Measurements from ENCODE around the gene TMEM247. TPM values are rescaled to one million over a fixed set of nuclear protein-coding genes. Genes with fewer than 3 reads are reported as not detected.

Gene TMEM247
- total and polyA plus RNA-seq, 2 of the 8 experiments (the other 6 are each of a cell fraction or from before 2014, with no cell fraction given) = not detected

GRCh38 chr2:46495231-46496030 lies 16.1 kb downstream of the TMEM247 start:
- no peak overlapping the region for H3K4me3 ChIP-seq (ENCODE audit: extremely low read depth in 1 of 4, insufficient read depth in 2 of 4, low read depth in 3 of 4, low read length in 4 of 4)
- peaks cover 0 to 5% (median 1%) of the 10 kb centered on the region in 4 experiments; a peak in 3 of 7 replicates for H3K4me1 ChIP-seq (replicated peaks in 1 of 4; ENCODE audit: control insufficient read depth in 3 of 4, insufficient read depth in 4 of 4, low read length in 3 of 4)
- H2BK12ac ChIP-seq (ENCODE audit: low read depth, low read length) = no peak overlapping the region
- H3K18ac ChIP-seq (ENCODE audit: extremely low read depth, low read length) = no peak overlapping the region
- DNase-seq (ENCODE audit: low read depth in 1 of 2, low spot score in 2 of 2) (no peak), FAIRE-seq (no peak)
- H2AFZ ChIP-seq (ENCODE audit: low read length) = no peak overlapping the region
- H3K9me3 ChIP-seq (ENCODE audit: insufficient read depth in 2 of 2, low read depth in 1 of 2, low read length in 1 of 2) = no peaks in the 10 kb centered on the region
- H3K27ac ChIP-seq (ENCODE audit: low read depth, low read length) = no peak overlapping the region
- ChIA-PET POLR2A (ENCODE audit: partially characterized antibody) (no interaction called here), CTCF (ENCODE audit: partially characterized antibody) (interaction anchor here (0.8 to 1.5 kb wide), 3 partner anchors 10 to 60 kb away, joined by 3 to 4 read pairs (median 3); no protein-coding TSS in a partner anchor)
- H4K5ac ChIP-seq (ENCODE audit: insufficient read length, low read depth, low read length) = no peak overlapping the region
- no peak overlapping the region for H3K4me2 ChIP-seq (ENCODE audit: insufficient read depth in 1 of 2, low read depth in 2 of 2, low read length in 2 of 2)
- H4K91ac ChIP-seq (replicated peaks; ENCODE audit: insufficient read length, low read length) = no peak overlapping the region
- H3K9ac ChIP-seq (replicated peaks in 1 of 4; ENCODE audit: extremely low read depth in 1 of 4, low read depth in 3 of 4, low read length in 3 of 4) = no peak overlapping the region
- no peaks in the 10 kb centered on the region for H4K20me1 ChIP-seq (replicated peaks in 1 of 2; ENCODE audit: control insufficient read depth in 1 of 2, insufficient read depth in 2 of 2, low read length in 2 of 2)
- H3K79me2 ChIP-seq (ENCODE audit: control insufficient read depth in 1 of 2, insufficient read depth in 2 of 2, low read length in 2 of 2) = no peaks in the 10 kb centered on the region
- no peak overlapping the region for H4K8ac ChIP-seq (ENCODE audit: extremely low read depth, insufficient read depth, low read length)
- no peak overlapping the region for H2BK5ac ChIP-seq (ENCODE audit: low read depth, low read length)
- peaks cover 8% of the 10 kb centered on the region for H3K23me2 ChIP-seq (ENCODE audit: low read depth, low read length)
- no peak overlapping the region for H3K4ac ChIP-seq (replicated peaks; ENCODE audit: insufficient read length, low read depth, low read length)
- H3K27me3 ChIP-seq (replicated peaks in 1 of 4; ENCODE audit: control insufficient read depth in 3 of 4, extremely low read depth in 1 of 4, insufficient read depth in 3 of 4, low read length in 3 of 4) = peaks cover 0 to 14% (median 3%) of the 10 kb centered on the region in 4 experiments; a peak in 5 of 7 replicates
- no peak overlapping the region for H3K23ac ChIP-seq (ENCODE audit: insufficient read length)
- WGBS, 2 experiments (ENCODE audit: extremely low coverage in 1 of 2, insufficient coverage in 1 of 2, insufficient read length in 1 of 2, insufficient replicate concordance in 2 of 2, low coverage in 1 of 2, low lambda C conversion rate in 2 of 2, missing lambda C conversion rate in 1 of 2) = 89% methylated on average over 9 of the region's 9 CpGs; no CpG with 5 or more reads in 1 of the 2 experiments
- no peak overlapping the region for H2AK5ac ChIP-seq (ENCODE audit: low read depth, low read length)
- no peak overlapping the region for H2BK15ac ChIP-seq (ENCODE audit: low read length)
- no peak overlapping the region for H3K14ac ChIP-seq (ENCODE audit: insufficient read length)
- H3K56ac ChIP-seq (replicated peaks; ENCODE audit: insufficient read length, low read depth, low read length) = no peak overlapping the region
- H2BK20ac ChIP-seq (ENCODE audit: low read length) = no peak overlapping the region
- H2BK120ac ChIP-seq (replicated peaks; ENCODE audit: low read depth, low read length) = no peak overlapping the region
- H3K79me1 ChIP-seq (ENCODE audit: low read depth, low read length) = no peaks in the 10 kb centered on the region
- no peaks in the 10 kb centered on the region for H3K36me3 ChIP-seq (ENCODE audit: control insufficient read depth in 2 of 4, insufficient read depth in 4 of 4, low read length in 3 of 4)
- TF ChIP-seq EGR1 (IDR thresholded peaks at IDR 0.05; ENCODE audit: borderline replicate concordance, low read depth, low read length) = no peak
- TF ChIP-seq SIX5 (IDR thresholded peaks at IDR 0.05; ENCODE audit: low read depth, low read length) = no peak
- no peak for TF ChIP-seq GABPA (IDR thresholded peaks at IDR 0.05; ENCODE audit: borderline replicate concordance, insufficient read depth, low read length)
- TF ChIP-seq NRF1 (IDR thresholded peaks at IDR 0.05; ENCODE audit: low read depth, low read length) = no peak
- no peak for TF ChIP-seq CHD1 (IDR thresholded peaks at IDR 0.05; ENCODE audit: low read depth, low read length)
- TF ChIP-seq RXRA (IDR thresholded peaks at IDR 0.05; ENCODE audit: insufficient read depth, low read depth, low read length) = no peak
- TF ChIP-seq RFX5 (IDR thresholded peaks at IDR 0.05; ENCODE audit: borderline replicate concordance, low read depth, low read length) = no peak
- no peak for TF ChIP-seq RAD21 (IDR thresholded peaks at IDR 0.05 in 1 of 2, conservative IDR thresholded peaks at IDR 0.05 in 1 of 2; ENCODE audit: low read depth in 2 of 2, low read length in 2 of 2)
- no peak for TF ChIP-seq USF2 (IDR thresholded peaks at IDR 0.05; ENCODE audit: low read length)
- no peak for TF ChIP-seq EP300 (IDR thresholded peaks at IDR 0.05; ENCODE audit: borderline replicate concordance in 1 of 2, low read depth in 2 of 2, low read length in 2 of 2)
- no peak for TF ChIP-seq POLR2AphosphoS5 (IDR thresholded peaks at IDR 0.05; ENCODE audit: low read depth, low read length)

Data from H1 (cell line).